Activated CD4-positive, alpha-beta T cell treated with anti-CD3 and anti-CD28 coated beads for 48 hours (primary cell): ENCODE results near the gene SPAG4.

Source experiments
- DNase-seq: peaks from one replicate; pipeline ENCODE4 v3.0.0-alpha.2; 2020

SPAG4 gene

GRCh38 chr20:35625584-35626385, 10.2 kb downstream of the SPAG4 start:
- DNase-seq: no peak

- DNase-seq: no peak
These were observed 10.9 kb downstream of the SPAG4 start for GRCh38 chr20:35626386-35627001.

DNA sequence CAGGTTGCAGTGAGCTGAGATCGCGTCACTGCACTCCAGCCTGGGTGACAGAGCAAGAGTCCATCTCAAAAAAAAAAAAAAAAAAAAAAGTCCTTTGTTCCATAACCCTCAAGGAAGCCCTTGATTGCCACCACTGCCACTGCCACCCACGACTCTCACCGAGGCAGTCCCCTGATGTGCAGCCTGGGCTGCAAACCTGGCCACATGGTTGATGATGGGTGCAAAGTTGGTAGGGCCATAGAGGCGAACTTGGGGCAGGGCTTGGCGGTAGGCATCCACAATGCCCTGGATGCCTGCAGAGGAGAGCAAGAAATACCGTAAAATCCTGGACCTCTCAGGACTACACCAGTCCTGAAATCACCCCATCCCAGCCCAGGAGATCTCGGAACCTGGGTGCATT, 11.5 kb downstream of the SPAG4 start:
- no peak for DNase-seq

DNA sequence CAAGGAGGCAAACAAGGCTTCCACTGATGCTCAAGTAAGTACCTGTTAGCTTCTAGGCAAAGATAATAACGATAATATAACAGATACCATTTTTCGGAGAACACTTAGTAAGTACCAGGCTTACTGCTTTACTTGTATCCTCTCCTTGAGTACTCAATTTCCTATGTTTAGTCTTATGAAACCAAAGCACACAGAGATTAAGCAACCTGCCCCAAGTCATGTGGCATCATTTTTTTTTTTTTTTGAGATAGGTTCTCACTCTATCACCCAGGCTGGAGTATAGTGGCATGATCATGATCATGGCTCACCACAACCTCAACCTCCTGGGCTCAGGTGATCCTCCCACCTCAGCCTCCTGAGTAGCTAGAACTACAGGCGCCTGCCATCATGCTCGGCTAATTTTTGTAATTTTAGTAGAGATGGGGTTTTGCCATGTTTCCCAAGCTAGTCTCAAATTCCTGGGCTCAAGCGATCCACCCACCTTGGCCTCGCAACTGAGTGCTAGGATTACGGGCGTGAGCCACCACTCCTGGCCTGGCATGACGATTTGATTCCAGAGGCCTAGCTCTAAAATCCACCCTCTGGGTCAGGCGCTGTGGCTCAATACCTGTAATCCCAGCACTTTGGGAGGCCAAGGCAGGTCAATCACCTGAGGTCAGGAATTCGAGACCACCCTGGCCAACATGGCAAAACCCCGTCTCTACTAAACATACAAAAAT, 14.0 kb downstream of the SPAG4 start:
- DNase-seq: no peak

- DNase-seq: no peak
These were observed 15.0 kb downstream of the SPAG4 start for GRCh38 chr20:35630636-35631035.

GRCh38 chr20:35632539-35633115, 17.0 kb downstream of the SPAG4 start:
- no peak for DNase-seq

DNA sequence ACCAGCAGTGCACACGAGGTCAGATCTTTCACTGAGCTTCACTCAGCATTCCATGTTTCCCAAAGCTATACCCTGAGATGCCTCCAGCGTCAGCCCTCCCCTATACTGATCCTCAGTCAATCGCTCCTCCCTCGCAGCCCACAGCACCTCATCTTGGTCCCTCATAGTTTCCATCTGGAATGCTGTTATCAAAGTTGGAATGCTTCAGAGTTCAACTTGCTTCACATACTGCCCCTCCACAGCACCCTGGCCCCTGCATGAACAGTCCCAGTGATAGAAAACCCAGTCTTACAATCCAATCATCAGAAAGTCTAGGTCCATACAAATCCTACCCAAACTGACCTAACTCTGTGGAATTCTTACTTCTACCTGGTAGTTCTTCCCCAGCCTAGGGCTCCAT, 20.0 kb downstream of the SPAG4 start:
- no peak for DNase-seq

DNA sequence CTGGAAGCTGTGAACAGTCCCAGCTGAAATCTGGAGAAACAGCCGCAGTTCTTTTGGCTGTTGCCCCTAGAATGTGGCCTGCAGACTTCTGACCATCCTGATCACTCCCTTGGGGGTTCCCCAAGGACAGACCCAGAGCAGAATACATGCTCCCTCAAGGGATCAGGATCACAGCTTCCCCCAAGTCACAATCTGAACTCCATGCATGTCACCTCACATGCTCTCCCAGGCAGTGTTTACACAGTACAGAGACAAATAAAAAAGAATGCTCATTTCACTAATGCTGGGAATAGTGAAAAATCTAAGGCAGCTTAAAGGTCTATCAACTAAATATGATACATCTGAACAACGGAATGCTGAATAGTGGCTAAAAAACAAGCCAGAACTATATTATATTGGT, 20.5 kb downstream of the SPAG4 start:
- no peak for DNase-seq

- DNase-seq: no peak
These were observed 21.6 kb downstream of the SPAG4 start for GRCh38 chr20:35637276-35637675.

GRCh38 chr20:35638751-35639150, 23.1 kb downstream of the SPAG4 start:
- no peak for DNase-seq

DNA sequence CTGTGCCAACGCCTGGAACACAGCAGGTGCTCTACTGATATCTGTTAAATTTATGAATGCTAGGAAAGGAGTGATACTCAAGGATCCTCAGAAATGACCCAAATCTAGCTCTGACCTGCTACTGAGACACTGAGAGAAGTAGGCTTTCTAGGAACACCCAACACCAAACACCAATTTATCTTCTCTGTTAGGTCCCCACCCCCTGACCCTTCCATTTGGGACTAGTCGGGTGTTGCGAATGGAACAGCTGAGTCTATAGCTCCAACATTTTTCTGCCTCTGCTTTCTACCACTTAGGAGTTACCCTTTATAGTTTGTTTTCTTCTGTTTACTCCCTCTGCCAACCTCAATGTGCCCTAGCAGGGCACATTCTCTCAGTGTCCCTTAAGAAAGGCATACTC, 25.1 kb downstream of the SPAG4 start:
- DNase-seq: no peak

DNA sequence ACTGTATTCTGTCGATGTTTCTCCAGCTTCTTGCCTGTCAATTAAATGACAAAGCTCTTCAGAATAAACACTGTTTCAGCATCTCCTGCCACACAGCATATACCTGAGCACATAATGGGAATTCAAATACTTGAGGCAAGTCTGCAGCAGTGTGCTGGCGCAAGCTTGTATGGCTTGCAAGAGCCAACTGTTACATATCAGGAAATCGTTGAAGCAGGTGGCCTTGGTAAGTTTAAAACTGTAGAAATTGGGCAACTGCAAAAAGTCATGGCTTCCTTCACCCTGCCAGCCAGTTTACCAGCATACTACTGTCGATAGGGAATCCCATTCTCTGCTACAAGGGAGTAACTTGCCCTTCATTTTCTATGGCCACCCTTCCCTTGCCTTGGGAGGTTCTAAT, 26.1 kb downstream of the SPAG4 start:
- DNase-seq: no peak

DNA sequence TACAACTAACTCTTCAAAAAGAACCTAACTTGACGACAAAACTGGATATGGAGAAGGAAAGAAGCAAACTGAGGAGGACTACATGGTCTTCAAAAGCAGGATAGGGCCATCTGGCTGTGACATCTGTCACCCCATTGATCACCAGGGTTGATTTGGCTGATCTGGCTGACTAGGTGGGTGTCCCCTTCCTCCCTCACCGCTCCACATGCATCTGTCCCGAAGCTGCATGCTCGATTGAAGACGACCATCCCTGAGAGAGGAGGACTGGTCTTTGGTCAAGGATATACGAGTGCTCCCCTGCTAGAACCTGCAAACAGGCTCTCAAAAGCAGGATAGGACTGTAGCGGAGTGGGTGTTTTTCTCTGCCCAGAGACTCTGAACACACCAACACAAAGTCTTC, 27.4 kb downstream of the SPAG4 start:
- DNase-seq: no peak

DNA sequence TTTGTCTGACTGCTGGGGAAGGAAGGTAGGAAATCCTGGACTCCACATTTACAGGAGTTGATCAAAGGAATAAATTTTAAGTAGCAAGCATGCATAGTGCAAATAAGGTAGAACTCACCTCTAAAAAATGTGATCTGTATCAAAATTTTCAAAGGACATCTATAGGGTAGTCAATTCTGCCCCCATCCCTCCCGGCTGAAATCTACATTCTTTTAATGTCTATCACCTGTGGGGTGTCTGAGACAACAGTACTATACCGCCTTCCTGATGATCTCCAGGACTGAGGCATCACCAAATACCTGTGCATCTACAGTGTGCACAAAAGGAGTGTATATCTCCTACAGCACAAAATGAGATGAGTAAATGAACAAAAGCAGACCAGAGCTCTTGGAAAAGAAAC, 29.2 kb downstream of the SPAG4 start:
- no peak for DNase-seq

DNA sequence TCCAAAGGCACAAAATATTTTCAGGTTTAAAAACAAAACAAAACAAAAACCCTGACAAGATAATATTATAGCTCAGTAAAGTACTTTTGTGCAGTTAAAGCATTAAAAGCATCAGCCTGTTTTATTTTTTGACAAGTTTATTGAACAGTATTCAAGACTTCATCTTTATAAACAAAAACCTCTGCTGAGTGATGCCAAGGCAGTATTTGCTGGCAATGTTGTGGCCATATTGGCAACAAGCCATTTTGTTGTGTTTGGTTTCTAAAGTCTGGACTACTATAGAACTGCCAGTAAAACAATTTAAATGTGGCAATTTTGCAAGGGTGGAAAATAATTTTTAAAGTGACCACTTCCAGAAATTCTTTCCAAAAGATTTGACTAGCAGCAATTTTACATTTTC, 33.2 kb downstream of the SPAG4 start:
- no peak for DNase-seq

- DNase-seq: no peak
These were observed 35.0 kb downstream of the SPAG4 start for GRCh38 chr20:35650632-35651031.

DNA sequence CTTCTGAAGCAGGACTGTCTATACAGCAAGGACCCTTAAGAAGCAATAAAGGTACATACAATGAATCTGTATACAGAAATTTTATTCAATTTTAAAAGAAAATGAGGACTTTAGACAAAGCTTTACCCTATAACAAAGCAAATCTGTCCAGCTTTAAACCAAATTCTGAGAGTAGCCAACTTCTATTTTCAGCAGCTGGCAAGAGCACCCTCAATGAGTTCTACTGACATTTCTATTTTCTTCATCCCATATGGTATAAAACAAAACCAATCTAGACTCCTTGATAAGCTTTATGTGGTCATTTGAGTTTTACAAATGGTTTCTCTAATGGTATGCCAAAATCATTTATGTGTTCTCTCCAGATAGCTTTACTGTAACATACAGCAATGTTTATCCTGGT, 36.3 kb downstream of the SPAG4 start:
- DNase-seq: no peak

DNA sequence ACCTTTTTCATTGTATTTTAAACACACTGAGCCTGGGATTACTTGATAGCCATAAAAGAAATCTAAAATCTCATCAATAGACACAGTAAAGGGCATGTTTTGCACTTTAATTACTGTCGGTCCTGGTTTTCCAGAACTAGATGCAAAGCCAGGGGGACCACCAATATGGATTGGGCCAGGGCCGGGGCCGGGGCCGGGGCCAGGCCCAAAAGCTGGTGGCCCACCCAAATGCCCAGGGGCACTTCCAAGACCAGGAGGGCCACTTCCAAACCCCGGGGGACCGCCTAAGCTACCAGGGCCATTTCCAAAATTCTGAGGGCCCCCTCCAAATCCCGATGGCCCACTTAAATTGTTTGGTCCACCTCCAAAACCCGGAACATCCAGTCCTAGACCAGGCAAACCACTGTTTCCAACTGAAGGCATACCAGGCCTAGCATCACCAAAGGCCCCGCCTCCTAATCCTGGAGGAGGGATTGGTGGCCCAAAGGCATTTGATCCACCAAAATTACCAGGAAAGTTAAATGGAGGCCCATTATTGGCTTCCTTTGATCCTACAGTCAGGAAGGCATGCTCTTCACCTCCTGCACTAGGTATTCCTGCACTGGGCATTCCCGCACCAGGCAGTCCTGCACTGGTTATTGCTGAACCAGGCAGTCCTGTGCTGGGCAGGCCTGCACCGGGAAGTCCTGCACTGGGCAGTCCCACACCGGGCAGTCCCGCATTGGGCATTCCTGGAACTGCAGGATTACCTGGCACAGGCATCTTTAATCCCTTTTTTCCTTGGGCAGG, 37.2 kb downstream of the SPAG4 start:
- no peak for DNase-seq

DNA sequence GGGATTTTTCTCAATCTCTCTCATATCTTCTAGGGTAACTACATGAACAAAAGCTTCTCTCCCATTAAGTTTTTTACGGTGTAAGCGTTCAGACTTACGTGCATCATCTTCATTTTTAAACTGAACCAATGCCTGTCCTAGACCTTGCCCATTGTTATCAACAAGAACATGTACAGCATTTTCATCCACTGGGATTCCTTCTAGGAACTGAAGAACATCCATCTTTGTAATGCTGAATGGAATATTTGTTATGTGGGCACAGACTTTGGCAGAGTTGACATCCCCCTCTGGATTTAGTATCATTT, 37.8 kb downstream of the SPAG4 start:
- DNase-seq: no peak

DNA sequence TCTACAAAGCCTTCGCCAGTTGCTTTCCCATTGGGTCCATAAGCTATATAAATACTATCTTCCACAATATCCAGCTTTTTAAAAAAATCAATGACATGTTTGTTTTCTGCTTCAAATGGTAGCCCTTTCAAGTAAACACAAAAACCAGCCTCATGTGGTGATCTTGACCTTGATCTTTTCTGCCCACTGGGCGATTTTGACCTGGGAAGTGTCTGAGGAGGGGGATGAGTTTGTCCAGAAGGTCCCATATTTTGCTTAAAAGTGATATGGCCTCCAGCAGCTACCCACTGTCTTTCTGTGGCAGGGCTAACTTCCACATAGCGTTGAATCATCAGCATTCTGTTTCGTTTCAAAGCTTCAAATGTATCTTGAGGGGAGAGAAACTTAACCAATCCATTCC, 38.3 kb downstream of the SPAG4 start:
- no peak for DNase-seq

DNA sequence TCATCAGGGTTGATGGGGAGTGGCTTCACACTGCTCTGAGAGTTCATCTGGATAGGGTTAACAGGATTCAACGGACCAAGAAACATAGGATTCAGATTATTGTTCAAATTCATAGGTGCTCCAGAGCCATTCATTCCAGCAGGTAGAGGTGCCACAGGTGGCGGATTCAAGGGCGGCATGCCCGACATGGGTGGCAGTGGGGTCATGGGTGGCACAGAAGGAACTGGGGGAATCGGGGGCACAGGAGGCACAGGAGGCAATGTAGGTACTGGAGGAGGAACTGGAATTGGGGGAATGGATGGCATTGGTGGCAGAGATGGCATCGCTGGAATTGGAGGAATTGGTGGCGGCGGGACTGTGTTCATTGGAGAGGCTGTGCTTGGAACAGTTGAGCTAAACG, 38.8 kb downstream of the SPAG4 start:
- no peak for DNase-seq

- DNase-seq: no peak
These were observed 41.6 kb downstream of the SPAG4 start for GRCh38 chr20:35657271-35657670.
